GM12892 (cell line): Measurements from ENCODE around the gene FH.

Source experiments
- POLR2A ChIP-seq: IDR thresholded peaks from 2 replicates; pipeline ENCODE4 v1.6.1; 2011; ENCODE audit warnings: low read depth, low read length, control low read depth
- POLR2AphosphoS5 ChIP-seq: IDR thresholded peaks from 2 replicates; pipeline ENCODE4 v1.6.1; 2011; ENCODE audit warnings: low read depth, low read length, control low read depth
- TAF1 ChIP-seq: IDR thresholded peaks from 2 replicates; pipeline ENCODE4 v1.6.1; 2011; ENCODE audit warnings: low read depth, mild to moderate bottlenecking, control low read depth, low read length, borderline replicate concordance

- no peak for TF ChIP-seq POLR2AphosphoS5
- TF ChIP-seq POLR2A: no peak
- TF ChIP-seq TAF1: no peak
Observed at GRCh38 chr1:241495741-241496140, 23.8 kb downstream of the FH start.
